ENCODE measurements around the gene LRRC43. TPM values are rescaled to one million over a fixed set of nuclear protein-coding genes. Genes with fewer than 3 reads are reported as not detected.

The LRRC43 gene
- total and polyA plus RNA-seq, 10 of the 15 experiments (the other 5 are each of a cell fraction or from before 2014, with no cell fraction given): 0.23 TPM; not detected in 9

DNA sequence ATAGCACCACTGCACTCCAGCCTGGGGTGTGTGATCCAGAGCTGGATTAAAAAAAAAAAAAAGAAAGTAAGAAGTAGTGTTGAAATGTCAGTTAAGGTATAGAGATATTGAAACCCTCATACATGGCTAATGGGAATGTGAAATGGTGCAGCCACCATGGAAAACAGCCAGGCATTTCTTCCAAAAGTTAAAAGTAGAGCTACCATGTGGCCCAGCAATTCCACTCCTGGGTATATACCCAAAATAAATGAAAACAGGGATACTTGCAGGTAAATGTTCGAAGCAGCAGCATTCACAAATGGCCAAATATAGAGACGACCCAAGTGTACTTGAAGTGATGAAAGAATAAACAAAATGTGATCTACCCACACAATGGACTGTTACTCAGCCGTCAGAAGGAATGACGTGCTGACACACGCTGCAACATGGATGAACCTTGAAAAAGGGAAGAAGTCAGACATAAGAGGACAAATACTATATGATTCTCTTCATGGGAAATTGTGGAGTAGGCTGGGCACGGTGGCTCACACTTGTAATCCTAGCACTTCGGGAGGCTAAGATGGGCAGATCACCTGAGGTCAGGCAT is 24.1 kb upstream of the LRRC43 start:
- Histone ChIP-seq H3K79me2 (ENCODE audit: control insufficient read depth, insufficient read depth, low read length) (no peaks in the 10 kb centered on the region), H3K27ac (ENCODE audit: control insufficient read depth, insufficient read depth) (no peak overlapping the region), H3K4me1 (ENCODE audit: control insufficient read depth, insufficient read depth, low read length) (peaks cover 3% of the 10 kb centered on the region; the same call in 1 of the 2 replicates), H3K36me3 (ENCODE audit: control insufficient read depth in 2 of 2, insufficient read depth in 2 of 2, low read length in 1 of 2) (no peaks in the 10 kb centered on the region), H2AFZ (ENCODE audit: control insufficient read depth, low read depth, low read length) (no peak overlapping the region), H3K4me3 (no peak overlapping the region), H4K20me1 (ENCODE audit: control insufficient read depth, insufficient read depth) (no peaks in the 10 kb centered on the region), H3K27me3 (replicated peaks in 1 of 2; ENCODE audit: control insufficient read depth in 2 of 2, insufficient read depth in 2 of 2, low read length in 1 of 2) (no peaks in the 10 kb centered on the region), H3K9ac (ENCODE audit: control insufficient read depth, insufficient read depth, low read length) (no peak overlapping the region), H3K9me3 (replicated peaks; ENCODE audit: control insufficient read depth, insufficient read depth, low read length) (no peaks in the 10 kb centered on the region), H3K4me2 (ENCODE audit: control insufficient read depth, insufficient read depth) (no peak overlapping the region)
- ChIA-PET RAD21 (ENCODE audit: unreplicated experiment) (no interaction called here), CTCF (interaction anchor here (0.6 to 2.5 kb wide), 3 partner anchors 104 to 377 kb away, joined by 3 to 5 read pairs (median 4); no protein-coding TSS in a partner anchor), POLR2A (interaction anchor here (0.7 kb wide), 1 partner anchor 66 kb away, joined by 3 read pairs; no protein-coding TSS in a partner anchor), SMC1A (ENCODE audit: uncharacterized antibody, unreplicated experiment) (interaction anchor here (0.7 kb wide), 1 partner anchor 437 kb away, joined by 3 read pairs; no protein-coding TSS in a partner anchor)
- in situ Hi-C loops (cut with MboI): no loop called here
- 65% methylated on average over 7 of the region's 7 CpGs for WGBS (ENCODE audit: insufficient coverage, insufficient replicate concordance, low lambda C conversion rate, missing lambda C conversion rate)
- intact Hi-C loops (cut with micrococcal nuclease; ENCODE audit: unreplicated experiment): no loop called here
- ATAC-seq (no peak), DNase-seq (ENCODE audit: low read depth, low spot score) (no peak), FAIRE-seq (no peak)
- no TSS peak for BruUV-seq (replicated peaks)
- TF ChIP-seq RCOR1 (conservative IDR thresholded peaks at IDR 0.05; ENCODE audit: low read depth, low read length) (no peak), FOXM1 (IDR thresholded peaks at IDR 0.05; ENCODE audit: low read depth, low read length) (no peak), GABPA (IDR thresholded peaks at IDR 0.05; ENCODE audit: low read depth) (no peak), YY1 (IDR thresholded peaks at IDR 0.05; ENCODE audit: low read depth, low read length) (no peak), CEBPZ (IDR thresholded peaks at IDR 0.05; ENCODE audit: low read depth, low read length) (no peak), HDAC6 (IDR thresholded peaks at IDR 0.05; ENCODE audit: unreplicated experiment) (no peak), NKRF (conservative IDR thresholded peaks at IDR 0.05) (no peak), EP300 (IDR thresholded peaks at IDR 0.05; ENCODE audit: borderline replicate concordance in 1 of 2, control insufficient read depth in 1 of 2, low read depth in 2 of 2, low read length in 2 of 2) (no peak), RFX5 (IDR thresholded peaks at IDR 0.05; ENCODE audit: low read depth, low read length) (no peak), CREB1 (IDR thresholded peaks at IDR 0.05; ENCODE audit: low read depth) (no peak), E4F1 (IDR thresholded peaks at IDR 0.05; ENCODE audit: borderline replicate concordance, partially characterized antibody) (no peak)
- TF ChIP-seq, protein P1, sequence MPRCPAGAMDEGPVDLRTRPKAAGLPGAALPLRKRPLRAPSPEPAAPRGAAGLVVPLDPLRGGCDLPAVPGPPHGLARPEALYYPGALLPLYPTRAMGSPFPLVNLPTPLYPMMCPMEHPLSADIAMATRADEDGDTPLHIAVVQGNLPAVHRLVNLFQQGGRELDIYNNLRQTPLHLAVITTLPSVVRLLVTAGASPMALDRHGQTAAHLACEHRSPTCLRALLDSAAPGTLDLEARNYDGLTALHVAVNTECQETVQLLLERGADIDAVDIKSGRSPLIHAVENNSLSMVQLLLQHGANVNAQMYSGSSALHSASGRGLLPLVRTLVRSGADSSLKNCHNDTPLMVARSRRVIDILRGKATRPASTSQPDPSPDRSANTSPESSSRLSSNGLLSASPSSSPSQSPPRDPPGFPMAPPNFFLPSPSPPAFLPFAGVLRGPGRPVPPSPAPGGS (IDR thresholded peaks at IDR 0.05; ENCODE audit: borderline replicate concordance, insufficient read depth, low read depth, low read length, poor library complexity, severe bottlenecking): no peak

Measured in GM12878 (cell line).